GM23248 (cell line): Measurements from ENCODE around the gene ALDH1A2.

Experiments
- EZH2 ChIP-seq: fragments of 200-600 bp; sonication (generic); IDR thresholded peaks from 2 replicates; pipeline ENCODE4 v1.6.1; 2018; ENCODE audit warnings: antibody characterized with exemption, mild to moderate bottlenecking; ENCODE audit not compliant: insufficient read depth, poor library complexity, severe bottlenecking
- EZH2phosphoT487 ChIP-seq: fragments of 200-600 bp; sonication (generic); IDR thresholded peaks from 2 replicates; pipeline ENCODE4 v1.6.1; 2018; ENCODE audit warnings: antibody characterized with exemption, moderate library complexity, mild to moderate bottlenecking, low read depth; ENCODE audit not compliant: insufficient read depth

DNA sequence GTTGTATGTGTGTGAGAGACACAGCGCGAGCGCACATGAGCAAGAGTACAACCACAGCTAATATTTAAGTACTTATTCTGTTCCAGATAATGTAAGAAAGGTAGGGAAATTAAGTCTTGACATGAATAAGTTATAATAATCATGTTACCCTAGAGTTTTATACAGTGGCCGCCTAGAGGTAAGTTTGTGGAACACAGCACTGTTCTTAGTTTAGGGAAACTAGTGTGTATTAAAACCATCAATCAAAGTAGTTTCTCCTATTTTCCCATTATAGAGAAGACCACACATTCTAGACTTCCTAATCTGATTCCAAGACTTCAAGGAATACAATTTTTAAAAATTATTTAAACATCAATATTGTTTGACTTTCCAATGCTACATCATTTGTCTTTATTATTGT is 9.5 kb downstream of the ALDH1A2 start:
- no peak for TF ChIP-seq EZH2
- TF ChIP-seq EZH2phosphoT487, result no peak
